SK-N-SH treated with all-trans-retinoic acid at 6 μM for 48 hours (cell line): ENCODE results near the gene SDE2.

Experiments used
- PATZ1 ChIP-seq: fragments of 250-450 bp; sonication (Bioruptor Pico); IDR thresholded peaks from 2 replicates; pipeline ENCODE4 v1.8.0; 2020; ENCODE audit warnings: mild to moderate bottlenecking, moderate library complexity, borderline replicate concordance
- POU6F1 ChIP-seq: fragments of 250-450 bp; sonication (Bioruptor Pico); IDR thresholded peaks from 2 replicates; pipeline ENCODE4 v1.8.0; 2021; ENCODE audit warnings: low read depth, mild to moderate bottlenecking, moderate library complexity, borderline replicate concordance
- ZFP3 ChIP-seq: fragments of 250-450 bp; sonication (Bioruptor Pico); IDR thresholded peaks from 2 replicates; pipeline ENCODE4 v1.5.0; 2020; ENCODE audit warnings: mild to moderate bottlenecking, moderate library complexity

DNA sequence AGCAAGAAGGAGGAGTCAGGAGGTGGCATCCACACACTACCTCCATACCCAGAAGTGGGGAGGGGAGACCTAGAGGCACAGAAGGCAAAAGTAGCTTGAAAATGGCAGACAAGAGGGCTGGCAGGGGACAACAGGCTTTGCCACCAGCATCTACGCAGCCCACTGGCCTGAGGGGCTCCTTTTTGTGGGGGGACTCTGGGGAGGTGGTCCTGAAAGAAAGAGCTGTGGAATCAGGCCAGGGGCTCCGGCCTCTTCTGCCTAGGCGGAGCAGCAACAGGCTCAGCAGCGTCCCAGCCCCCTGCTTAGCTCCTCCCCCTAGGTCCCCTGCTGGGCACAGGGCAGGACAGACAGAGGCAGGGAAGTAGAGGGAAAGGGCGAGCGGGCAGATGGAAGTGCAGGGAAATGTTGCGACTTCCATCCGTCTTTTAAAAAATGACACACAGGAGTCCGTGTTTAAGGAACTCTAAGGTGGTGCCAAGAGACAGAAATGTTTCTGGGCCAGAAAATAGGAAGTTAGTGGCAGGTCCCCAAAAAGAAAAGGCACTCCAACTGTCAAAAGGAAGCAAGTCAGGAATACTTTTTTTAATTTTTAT, 48.1 kb downstream of the SDE2 start:
- TF ChIP-seq PATZ1 (CRISPR knock-in tag) (no peak), ZFP3 (CRISPR knock-in tag) (no peak), POU6F1 (CRISPR knock-in tag) (no peak)
